Astrocyte of the cerebellum (primary cell): Measurements from ENCODE around the gene OR4D1.
A peak's percentile ranks its signal among the peaks of the same experiment; 100 is the strongest.

Experiments used
- DNase-seq: peaks from one replicate; pipeline ENCODE4 v3.0.0-alpha.2; 2011; ENCODE audit warnings: low read depth
- H3K4me3 ChIP-seq: 2 replicates; pipeline ENCODE4 v1.5.1; 2011; ENCODE audit warnings: mild to moderate bottlenecking, low read depth, low read length, moderate library complexity
- in situ Hi-C: cut with HindIII; loops from 2 replicates; pipeline ENCODE4 v1.10.0; 2017; ENCODE audit warnings: low sequenced_read_pairs
- TF ChIP-seq, protein P1 (sequence below): IDR thresholded peaks from 2 replicates; pipeline ENCODE4 v1.5.1; 2012; ENCODE audit warnings: low read length, low read depth, moderate library complexity, mild to moderate bottlenecking; ENCODE audit errors: missing control alignments

OR4D1 gene

DNA sequence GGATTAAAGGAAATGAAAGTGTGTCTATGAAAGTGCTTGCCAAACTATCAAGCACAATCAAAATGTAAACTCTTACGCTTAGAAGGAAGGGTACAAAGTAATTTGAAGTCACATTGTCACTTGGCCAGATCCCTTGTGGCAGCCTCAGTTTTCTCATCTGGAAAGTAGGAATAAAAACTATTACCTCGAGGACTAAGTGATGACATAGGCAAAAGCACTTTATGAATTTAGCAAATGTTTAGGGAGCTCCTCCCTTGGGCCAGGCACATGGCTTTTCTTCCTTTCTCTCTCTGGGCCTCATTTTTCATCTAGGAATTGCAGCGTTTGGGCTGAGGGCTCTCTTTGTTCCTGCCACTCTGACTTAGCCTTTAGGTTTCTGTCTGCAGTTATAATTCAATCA lies 36.5 kb upstream of the OR4D1 start:
- no peak for DNase-seq
- no peak overlapping the region for H3K4me3 ChIP-seq
- in situ Hi-C loops = no loop called here
- TF ChIP-seq, protein P1, sequence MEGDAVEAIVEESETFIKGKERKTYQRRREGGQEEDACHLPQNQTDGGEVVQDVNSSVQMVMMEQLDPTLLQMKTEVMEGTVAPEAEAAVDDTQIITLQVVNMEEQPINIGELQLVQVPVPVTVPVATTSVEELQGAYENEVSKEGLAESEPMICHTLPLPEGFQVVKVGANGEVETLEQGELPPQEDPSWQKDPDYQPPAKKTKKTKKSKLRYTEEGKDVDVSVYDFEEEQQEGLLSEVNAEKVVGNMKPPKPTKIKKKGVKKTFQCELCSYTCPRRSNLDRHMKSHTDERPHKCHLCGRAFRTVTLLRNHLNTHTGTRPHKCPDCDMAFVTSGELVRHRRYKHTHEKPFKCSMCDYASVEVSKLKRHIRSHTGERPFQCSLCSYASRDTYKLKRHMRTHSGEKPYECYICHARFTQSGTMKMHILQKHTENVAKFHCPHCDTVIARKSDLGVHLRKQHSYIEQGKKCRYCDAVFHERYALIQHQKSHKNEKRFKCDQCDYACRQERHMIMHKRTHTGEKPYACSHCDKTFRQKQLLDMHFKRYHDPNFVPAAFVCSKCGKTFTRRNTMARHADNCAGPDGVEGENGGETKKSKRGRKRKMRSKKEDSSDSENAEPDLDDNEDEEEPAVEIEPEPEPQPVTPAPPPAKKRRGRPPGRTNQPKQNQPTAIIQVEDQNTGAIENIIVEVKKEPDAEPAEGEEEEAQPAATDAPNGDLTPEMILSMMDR = no peak

DNA sequence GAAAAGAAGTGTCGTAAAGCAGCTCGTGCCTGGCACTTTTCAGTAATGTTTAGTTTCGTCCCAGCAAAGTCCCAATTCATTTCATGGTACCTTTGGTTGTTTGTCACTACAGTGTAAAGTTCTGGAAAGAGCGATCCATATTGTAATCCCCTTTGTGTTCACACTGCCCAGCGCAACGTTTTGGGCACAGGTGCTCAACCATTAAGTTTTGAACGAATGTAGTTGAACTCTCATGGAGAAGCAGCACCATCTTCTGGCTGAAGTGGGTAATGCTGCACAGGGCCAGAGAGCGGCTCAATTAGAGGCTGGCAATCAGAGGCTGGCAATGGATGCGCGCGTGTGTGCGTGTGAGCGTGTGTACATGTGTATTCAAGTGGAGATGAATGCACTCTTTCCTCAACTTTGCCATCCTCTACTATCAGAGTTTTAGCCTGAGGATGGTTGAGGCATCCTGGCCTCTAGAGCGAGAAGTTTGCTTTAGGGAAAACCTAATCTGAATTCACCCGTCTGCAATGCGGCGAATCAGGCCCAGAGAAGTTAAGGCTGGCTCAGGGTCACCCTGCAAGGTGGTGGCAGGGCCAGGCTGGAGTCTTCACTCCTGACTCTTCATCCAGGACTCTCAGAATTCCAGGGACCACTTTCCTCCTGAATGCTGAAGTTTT lies 35.1 kb upstream of the OR4D1 start:
- DNase-seq = peak; percentile 33
- TF ChIP-seq, protein P1 = peak; percentile 96
- in situ Hi-C loops = no loop called here
- no peak overlapping the region for H3K4me3 ChIP-seq

DNA sequence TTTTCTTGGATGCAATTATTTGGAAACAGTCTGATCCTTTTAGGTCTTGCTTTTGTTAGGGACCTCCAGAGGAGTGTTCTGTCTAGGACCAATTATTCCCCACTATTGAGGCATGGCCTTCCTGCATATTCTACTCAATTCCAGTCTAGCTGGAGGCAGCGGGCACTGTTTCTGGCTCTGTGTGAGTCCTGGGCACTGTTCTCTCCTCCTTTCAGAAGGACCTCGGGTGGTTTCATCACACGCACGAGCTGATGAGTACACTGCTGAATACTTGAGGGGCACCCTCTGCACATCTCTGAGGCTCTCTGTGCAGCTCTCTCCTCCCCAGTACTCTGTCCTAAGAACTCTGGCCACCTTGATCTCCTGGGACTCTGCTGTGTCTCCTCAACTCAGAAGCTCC lies 34.2 kb upstream of the OR4D1 start:
- TF ChIP-seq, protein P1 = no peak
- in situ Hi-C loops = no loop called here
- H3K4me3 ChIP-seq = no peak overlapping the region
- no peak for DNase-seq

DNA sequence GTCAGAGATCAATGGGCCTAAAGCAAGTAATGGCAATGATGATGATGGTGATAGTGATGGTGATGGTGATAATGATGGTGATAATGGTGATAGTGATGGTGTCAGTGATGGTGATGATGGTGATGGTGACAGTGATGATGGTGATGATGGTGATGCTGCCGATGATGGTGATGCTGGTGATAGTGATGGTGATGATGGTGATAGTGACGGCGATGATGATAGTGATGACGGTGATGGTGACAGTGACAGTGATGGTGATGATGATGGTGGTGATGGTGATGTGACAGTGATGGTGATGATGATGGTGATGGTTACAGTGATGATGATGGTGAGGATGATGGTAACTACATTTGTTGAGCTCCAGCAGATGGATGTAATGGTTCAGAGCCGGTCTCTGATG lies 30.8 kb upstream of the OR4D1 start:
- TF ChIP-seq, protein P1 = no peak
- in situ Hi-C loops = no loop called here
- DNase-seq = no peak
- H3K4me3 ChIP-seq = no peak overlapping the region

DNA sequence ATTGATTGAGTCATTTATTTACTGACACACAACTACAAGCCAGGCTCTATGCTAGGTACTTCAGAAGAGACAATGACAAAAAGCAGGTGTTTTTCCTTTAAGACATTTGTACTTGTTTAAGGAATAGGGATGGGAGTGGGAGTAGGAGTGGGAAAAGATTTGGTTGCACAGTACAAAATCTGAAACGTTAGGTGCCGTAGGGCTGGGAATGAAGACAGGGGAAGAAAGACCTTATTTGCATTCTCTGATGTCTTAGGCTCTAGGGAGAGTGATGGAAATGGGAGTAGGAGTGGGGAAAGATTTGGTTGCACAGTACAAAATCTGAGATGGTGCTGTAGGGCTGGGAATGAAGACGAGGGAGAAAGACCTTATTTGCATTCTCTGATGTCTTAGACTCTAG lies 28.7 kb upstream of the OR4D1 start:
- DNase-seq = no peak
- in situ Hi-C loops = no loop called here
- TF ChIP-seq, protein P1 = no peak
- no peak overlapping the region for H3K4me3 ChIP-seq

DNA sequence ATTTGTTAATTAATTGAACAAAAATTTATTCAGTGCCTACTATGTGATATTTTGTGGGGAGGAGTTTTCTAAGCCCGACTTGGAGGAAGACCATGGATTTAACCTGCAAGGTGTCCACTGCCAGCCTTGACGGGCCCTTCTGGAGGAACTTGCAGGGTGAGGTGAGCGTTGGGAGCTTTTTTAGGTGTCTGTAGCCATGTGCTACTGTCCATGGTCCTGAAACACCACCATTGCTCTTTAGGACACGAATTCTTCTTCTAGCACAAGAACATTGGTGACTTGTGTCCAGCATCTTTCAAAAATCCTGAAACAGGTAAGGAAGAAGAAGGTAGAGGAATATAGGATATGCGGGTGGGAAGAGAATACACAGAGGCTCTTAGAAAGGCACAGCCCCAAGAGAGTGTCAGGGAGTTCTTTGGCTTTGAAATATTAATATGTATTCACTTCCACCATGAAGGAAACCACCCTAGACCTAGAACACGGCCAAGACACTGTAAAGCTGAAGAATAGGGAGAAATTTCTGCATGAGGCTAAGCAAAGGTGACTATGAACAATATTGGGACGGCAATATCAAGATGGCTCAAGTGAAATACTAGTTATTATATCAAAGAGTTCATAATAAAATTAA lies 27.9 kb upstream of the OR4D1 start:
- DNase-seq = peak; percentile 71
- in situ Hi-C loops = no loop called here
- TF ChIP-seq, protein P1 = no peak
- H3K4me3 ChIP-seq = no peak overlapping the region

DNA sequence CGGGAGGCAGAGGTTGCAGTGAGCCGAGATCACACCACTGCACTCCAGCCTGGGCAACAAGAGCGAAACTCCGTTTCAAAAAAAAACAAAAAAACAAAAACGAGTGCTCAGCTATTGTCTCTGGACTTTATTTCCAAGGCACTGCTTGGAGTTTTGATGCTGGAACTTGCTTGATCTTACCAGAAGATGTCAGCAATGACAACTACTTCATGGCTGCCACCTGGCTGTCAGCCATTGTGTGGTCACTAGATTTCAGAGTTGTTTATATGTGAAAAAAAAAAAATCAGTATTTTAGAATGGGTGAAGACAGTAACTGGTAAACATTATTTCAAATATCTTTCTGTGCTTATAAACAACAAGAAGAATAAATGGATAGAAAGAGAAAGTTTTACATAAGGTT lies 26.3 kb upstream of the OR4D1 start:
- DNase-seq = peak; percentile 27
- no peak overlapping the region for H3K4me3 ChIP-seq
- in situ Hi-C loops = no loop called here
- TF ChIP-seq, protein P1 = peak; percentile 35
